GM13977 (cell line): ENCODE results near the gene OR2Y1.
"Not testable (repeated sequence)": the region's sequence is repeated elsewhere in the genome, so short reads cannot be mapped to it uniquely, and the experiment has no call there.

Experiments
- DNase-seq: peaks from one replicate; pipeline ENCODE4 v3.0.0; 2012; ENCODE audit warnings: low spot score
- CTCF ChIP-seq: IDR thresholded peaks from 2 replicates; pipeline ENCODE4 v1.5.1; 2012; ENCODE audit warnings: mild to moderate bottlenecking, control low read depth; ENCODE audit not compliant: insufficient read depth; ENCODE audit errors: extremely low read depth, missing control alignments
- in situ Hi-C: fragments of 300-500 bp; cut with MboI; formaldehyde crosslinking; loops from one replicate; pipeline ENCODE4 v1.12.0; 2022; ENCODE audit warnings: low sequenced_read_pairs, low pct_unique_long_range_greater_than_20kb, mixed read lengths, inconsistent platforms; ENCODE audit not compliant: unreplicated experiment

Gene OR2Y1

GRCh38 chr5:180739958-180740357 lies at the start of gene OR2Y1:
TSS of gene OR2Y1 (minus strand) at chr5:180740058. CDS start at chr5:180740058, 0 bp downstream.
- in situ Hi-C loops, result no loop called here
- DNase-seq, result no peak
- TF ChIP-seq CTCF, result no peak

- in situ Hi-C loops, DNase-seq: not testable (repeated sequence)
Measured at GRCh38 chr5:180788651-180789410, 49.0 kb upstream of the OR2Y1 start.

GRCh38 chr5:180787711-180788431 lies 48.0 kb upstream of the OR2Y1 start:
- in situ Hi-C loops, result no loop called here

GRCh38 chr5:180786531-180787398 lies 46.9 kb upstream of the OR2Y1 start:
- no peak for DNase-seq
- no peak for TF ChIP-seq CTCF
- in situ Hi-C loops, result no loop called here

More at GRCh38 chr5:180787711-180788431, 48.0 kb upstream of the OR2Y1 start:
- no peak for TF ChIP-seq CTCF
- no peak for DNase-seq

- in situ Hi-C loops, result no loop called here
- TF ChIP-seq CTCF, result no peak
- DNase-seq, result no peak
Measured at GRCh38 chr5:180785794-180786221, 46.0 kb upstream of the OR2Y1 start.

GRCh38 chr5:180785121-180785781 lies 45.4 kb upstream of the OR2Y1 start:
- in situ Hi-C loops, result no loop called here
- no peak for DNase-seq
- no peak for TF ChIP-seq CTCF
